Endothelial cell of umbilical vein (primary cell): ENCODE data around the gene SLC25A27. TPM values are rescaled to one million over a fixed set of nuclear protein-coding genes. Genes with fewer than 3 reads are reported as not detected.

Experiments used
- BruUV-seq: library from RNA; stranded (reverse); fragments of 400-500 nt; replicated peaks from 2 replicates; lab custom pipeline; 2021; lab: Mats Ljungman, UMichigan
- CTCF ChIA-PET: fragments of 300-600, 350-600 bp; sonication (Branson Sonifier 250); formaldehyde crosslinking; loops from one replicate; lab custom pipeline; 2021; ENCODE audit warnings: antibody characterized with exemption, inconsistent platforms; lab: Charles Lee
- POLR2A ChIA-PET: fragments of 300-600, 350-600 bp; sonication (Branson Sonifier 250); formaldehyde crosslinking; loops from one replicate; lab custom pipeline; 2021; ENCODE audit warnings: antibody characterized with exemption, inconsistent platforms; lab: Charles Lee
- DNase-seq: peaks from one replicate; pipeline ENCODE4 v3.0.0-alpha.2; 2011; ENCODE audit warnings: low read depth, low spot score
- FAIRE-seq: peaks from 2 replicates; lab custom pipeline; 2011; peaks lifted over from hg19 to GRCh38; lab: Jason Lieb, UNC
- H2AFZ ChIP-seq: 2 replicates; pipeline ENCODE4 v1.6.0; 2012; ENCODE audit warnings: low read depth, low read length, control low read depth, inconsistent platforms
- H3K27ac ChIP-seq: 2 replicates; pipeline ENCODE4 v1.5.1; 2011; ENCODE audit warnings: low read depth, mild to moderate bottlenecking, control low read depth, low read length, moderate library complexity; ENCODE audit not compliant: insufficient read depth
- H3K27me3 ChIP-seq, 2 experiments: 2 replicates each; pipeline versions ENCODE4 v1.6.0 to v1.6.1; 2011; ENCODE audit warnings: low read length in 2 of 2, mixed read lengths in 1 of 2; ENCODE audit not compliant: control insufficient read depth in 2 of 2, insufficient read depth in 2 of 2
- H3K36me3 ChIP-seq, 2 experiments: 2 replicates in 1 of 2; 3 replicates in 1 of 2; pipeline ENCODE4 v1.5.1; 2011; ENCODE audit warnings: low read length in 2 of 2, mild to moderate bottlenecking in 1 of 2, moderate library complexity in 1 of 2; ENCODE audit not compliant: control insufficient read depth in 2 of 2, insufficient read depth in 2 of 2; ENCODE audit errors: extremely low read depth in 1 of 2
- H3K4me1 ChIP-seq: 3 replicates; pipeline ENCODE4 v1.5.1; 2011; ENCODE audit warnings: mild to moderate bottlenecking, low read length; ENCODE audit not compliant: control insufficient read depth, insufficient read depth; ENCODE audit errors: extremely low read depth
- H3K4me2 ChIP-seq: 2 replicates; pipeline ENCODE4 v1.6.1; 2011; ENCODE audit warnings: low read length, control low read depth, mixed read lengths; ENCODE audit not compliant: insufficient read depth
- H3K4me3 ChIP-seq, 3 experiments: fragments of 200-600 bp in 1 of 3; sonication (generic), shearing (Covaris generic) in 1 of 3; replicated peaks in 1 of 3; 2 replicates each; pipeline ENCODE4 v1.5.1; 2011 to 2016; ENCODE audit warnings: control low read depth in 3 of 3, low read length in 3 of 3, mild to moderate bottlenecking in 2 of 3, inconsistent platforms in 1 of 3, low read depth in 1 of 3, moderate library complexity in 1 of 3; ENCODE audit not compliant: insufficient read depth in 1 of 3
- H3K79me2 ChIP-seq: 2 replicates; pipeline ENCODE4 v1.6.0; 2012; ENCODE audit warnings: low read length, inconsistent platforms; ENCODE audit not compliant: control insufficient read depth, insufficient read depth
- H3K9ac ChIP-seq: replicated peaks from 2 replicates; pipeline ENCODE3; 2011; ENCODE audit warnings: low read length, control low read depth; ENCODE audit not compliant: insufficient read depth; ENCODE audit errors: extremely low read depth
- H3K9me1 ChIP-seq: replicated peaks from 3 replicates; pipeline ENCODE4 v1.6.0; 2011; ENCODE audit warnings: mild to moderate bottlenecking, low read length; ENCODE audit not compliant: control insufficient read depth, insufficient read depth; ENCODE audit errors: extremely low read depth
- H3K9me3 ChIP-seq: replicated peaks from 2 replicates; pipeline ENCODE4 v1.5.1; 2012; ENCODE audit warnings: low read length, inconsistent platforms; ENCODE audit not compliant: control insufficient read depth, insufficient read depth
- H4K20me1 ChIP-seq: replicated peaks from 2 replicates; pipeline ENCODE3; 2011; ENCODE audit warnings: mild to moderate bottlenecking, low read length; ENCODE audit not compliant: control insufficient read depth, insufficient read depth; ENCODE audit errors: extremely low read depth
- CTCF ChIP-seq, 2 donors: IDR thresholded peaks; 1 replicate in 1 of 2; 2 replicates in 1 of 2; pipeline ENCODE4 v1.5.1; 2011; ENCODE audit warnings: low read length in 2 of 2, mild to moderate bottlenecking in 2 of 2, moderate library complexity in 2 of 2, control low read depth in 1 of 2, inconsistent platforms in 1 of 2, low read depth in 1 of 2; ENCODE audit not compliant: insufficient read depth in 1 of 2; ENCODE audit errors: extremely low read depth in 1 of 2
- EZH2 ChIP-seq: IDR thresholded peaks from 2 replicates; pipeline ENCODE4 v1.6.1; 2012; ENCODE audit warnings: borderline replicate concordance, low read depth, mild to moderate bottlenecking, moderate library complexity, low read length, inconsistent platforms; ENCODE audit not compliant: severe bottlenecking
- FOS ChIP-seq: IDR thresholded peaks from 2 replicates; pipeline ENCODE4 v1.6.1; 2011; ENCODE audit warnings: mild to moderate bottlenecking, low read length, moderate library complexity, borderline replicate concordance; ENCODE audit not compliant: insufficient read depth
- GATA2 ChIP-seq: IDR thresholded peaks from 2 replicates; pipeline ENCODE4 v1.7.0; 2011; ENCODE audit warnings: low read depth, mild to moderate bottlenecking, moderate library complexity, mixed read lengths, low read length; ENCODE audit not compliant: insufficient read length, insufficient read depth
- JUN ChIP-seq: IDR thresholded peaks from 2 replicates; pipeline ENCODE4 v1.6.1; 2011; ENCODE audit warnings: borderline replicate concordance, low read depth; ENCODE audit not compliant: insufficient read length, insufficient read depth
- MYC ChIP-seq: IDR thresholded peaks from one replicate; pipeline ENCODE4 v1.6.1; 2011; ENCODE audit warnings: mild to moderate bottlenecking, low read depth, low read length
- POLR2A ChIP-seq: IDR thresholded peaks from 2 replicates; pipeline ENCODE4 v1.6.1; 2012; ENCODE audit warnings: low read depth, mild to moderate bottlenecking, control low read depth, low read length
- POLR2AphosphoS5 ChIP-seq: IDR thresholded peaks from 2 replicates; pipeline ENCODE4 v1.6.1; 2012; ENCODE audit warnings: low read depth, mild to moderate bottlenecking, control low read depth, low read length, moderate library complexity; ENCODE audit not compliant: insufficient read depth
- dilution Hi-C: fragments of 300-500 bp; cut with MboI; formaldehyde crosslinking; loops from one replicate; pipeline ENCODE4 v1.15.0; 2019; ENCODE audit warnings: low sequenced_read_pairs; ENCODE audit not compliant: extremely low pct_ligation_motif_present
- intact Hi-C: fragments of 100-400 bp; cut with micrococcal nuclease; formaldehyde crosslinking; loops from one replicate; pipeline ENCODE4 v1.10.0; 2022
- polyA plus RNA-seq, 4 experiments: library from polyadenylated mRNA; depleted of rRNA in 3 of 4; stranded (reverse) in 3 of 4; unstranded in 1 of 4; fragments of >200 nt; gene quantifications; 2 replicates each; pipeline versions ENCODE4 v1.2.1 to v1.2.3, GENCODE V29; 2011 to 2012; ENCODE audit warnings: missing spikeins in 1 of 4
- total RNA-seq: library from RNA; stranded (reverse); gene quantifications from 2 replicates; pipeline ENCODE4 v1.2.3, GENCODE V29; 2021
- TF ChIP-seq, protein P1 (sequence below): IDR thresholded peaks from 2 replicates; pipeline ENCODE4 v1.6.1; 2011; ENCODE audit not compliant: insufficient read depth, insufficient read length

SLC25A27 gene
- total and polyA plus RNA-seq, 2 donors (not counting 3 experiments of a cell fraction or from before 2014, with no cell fraction given) = 3.3 to 4.0 TPM

- dilution Hi-C loops (no loop called here), intact Hi-C loops (no loop called here)
- Histone ChIP-seq H3K9ac (no peak overlapping the region), H3K9me1 (no peaks in the 10 kb centered on the region), H4K20me1 (no peaks in the 10 kb centered on the region), H3K4me2 (no peak overlapping the region), H3K9me3 (no peaks in the 10 kb centered on the region), H3K27me3 (no peaks in the 10 kb centered on the region), H3K4me3 (no peak overlapping the region), H2AFZ (no peak overlapping the region), H3K79me2 (no peaks in the 10 kb centered on the region), H3K27ac (no peak overlapping the region), H3K36me3 (no peaks in the 10 kb centered on the region), H3K4me1 (no peaks in the 10 kb centered on the region)
- no peak for FAIRE-seq
- CTCF ChIA-PET = interaction anchor here (1.0 kb wide), 1 partner anchor 11 kb away, joined by 3 read pairs; no protein-coding TSS in a partner anchor
- no peak for DNase-seq
- POLR2A ChIA-PET = no interaction called here
- TF ChIP-seq, protein P1, sequence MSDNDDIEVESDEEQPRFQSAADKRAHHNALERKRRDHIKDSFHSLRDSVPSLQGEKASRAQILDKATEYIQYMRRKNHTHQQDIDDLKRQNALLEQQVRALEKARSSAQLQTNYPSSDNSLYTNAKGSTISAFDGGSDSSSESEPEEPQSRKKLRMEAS = no peak
- TF ChIP-seq GATA2 = no peak
- BruUV-seq = no TSS peak
These were observed 41.8 kb upstream of the SLC25A27 start for GRCh38 chr6:46610862-46611553.

GRCh38 chr6:46612645-46613044 lies 40.1 kb upstream of the SLC25A27 start:
- ChIA-PET POLR2A (no interaction called here), CTCF (interaction anchor here (0.9 to 1.3 kb wide), 2 partner anchors 192 to 194 kb away, joined by 3 read pairs; no protein-coding TSS in a partner anchor)
- Histone ChIP-seq H3K9me3 (no peaks in the 10 kb centered on the region), H3K4me1 (no peaks in the 10 kb centered on the region), H3K9me1 (no peaks in the 10 kb centered on the region), H3K27ac (no peak overlapping the region), H3K27me3 (no peaks in the 10 kb centered on the region), H3K4me3 (no peak overlapping the region), H3K79me2 (no peaks in the 10 kb centered on the region), H4K20me1 (no peaks in the 10 kb centered on the region), H2AFZ (no peak overlapping the region), H3K9ac (no peak overlapping the region), H3K36me3 (no peaks in the 10 kb centered on the region), H3K4me2 (no peak overlapping the region)
- DNase-seq (no peak), FAIRE-seq (no peak)
- dilution Hi-C loops = no loop called here
- no TSS peak for BruUV-seq
- TF ChIP-seq CTCF (IDR thresholded peaks at IDR 0.05; ENCODE audit: extremely low read depth in 1 of 2, insufficient read depth in 1 of 2, low read depth in 1 of 2, low read length in 2 of 2) = no peak
- TF ChIP-seq EZH2 = no peak
- TF ChIP-seq FOS = no peak
- TF ChIP-seq JUN = no peak
- no peak for TF ChIP-seq POLR2AphosphoS5
- no peak for TF ChIP-seq POLR2A
- no peak for TF ChIP-seq GATA2
- TF ChIP-seq, protein P1 = no peak
- no peak for TF ChIP-seq MYC
- intact Hi-C loops = no loop called here
